SU-DHL-6 (cell line): ENCODE measurements around the gene RNF187.

Experiments
- EZH2phosphoT487 ChIP-seq: fragments of 200-600 bp; sonication (generic), shearing (Covaris generic); conservative IDR thresholded peaks from 2 replicates; pipeline ENCODE4 v1.6.1; 2018; ENCODE audit warnings: mild to moderate bottlenecking, antibody characterized with exemption, low read length, moderate library complexity, mixed read lengths
- TF ChIP-seq, protein P1 (sequence below): fragments of 200-600 bp; sonication (generic); IDR thresholded peaks from one replicate; pipeline ENCODE4 v1.5.1; 2017; ENCODE audit warnings: antibody characterized with exemption, mild to moderate bottlenecking, low read length, moderate library complexity; ENCODE audit not compliant: insufficient read depth, poor library complexity, severe bottlenecking

DNA sequence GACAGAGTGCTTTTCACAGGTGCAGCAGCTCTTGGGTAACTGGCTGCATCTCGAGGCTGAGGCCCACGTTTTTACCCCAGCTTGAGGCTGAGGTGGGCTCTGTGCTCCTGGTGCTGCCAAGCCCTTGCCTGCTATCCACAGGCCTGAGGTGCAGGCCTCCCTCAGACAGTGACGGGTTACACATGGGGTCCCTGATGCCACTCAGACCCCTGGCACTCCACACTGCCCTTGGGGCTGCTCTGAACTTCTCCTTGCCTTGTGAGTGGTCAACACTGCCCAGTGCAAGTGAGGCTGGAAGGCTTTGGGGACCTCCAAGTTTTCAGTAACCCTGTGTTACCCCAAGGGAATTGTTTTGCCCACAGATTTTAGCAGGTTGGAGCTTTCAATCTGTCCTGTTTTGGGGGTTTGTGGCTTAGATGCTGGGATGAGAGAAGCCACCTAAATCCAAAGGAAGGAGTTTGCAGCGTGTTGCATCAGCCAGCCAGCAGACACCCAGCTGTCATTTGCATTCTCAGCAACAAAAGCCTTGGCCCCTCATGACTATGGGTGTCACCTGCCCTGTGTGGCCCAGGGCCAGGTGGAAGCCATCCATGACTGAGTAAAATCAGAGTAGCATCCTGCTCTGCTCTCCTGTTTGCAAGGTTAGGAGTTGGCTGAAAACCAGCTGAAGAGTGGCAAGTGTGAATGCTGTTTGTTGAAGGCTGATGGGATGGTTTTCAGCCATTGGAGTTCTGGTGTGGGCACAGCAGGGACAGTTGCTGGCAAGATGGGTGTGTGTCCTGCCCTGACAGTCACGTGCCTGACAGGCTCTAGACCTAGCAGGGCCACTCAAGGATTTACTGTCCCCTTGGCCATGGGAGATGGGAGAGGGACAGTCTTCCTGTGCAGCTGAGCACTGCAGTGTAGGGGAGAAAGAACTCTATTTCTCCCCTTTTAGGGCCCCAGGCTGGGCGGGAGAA lies 3.2 kb downstream of the RNF187 start:
- TF ChIP-seq, protein P1, sequence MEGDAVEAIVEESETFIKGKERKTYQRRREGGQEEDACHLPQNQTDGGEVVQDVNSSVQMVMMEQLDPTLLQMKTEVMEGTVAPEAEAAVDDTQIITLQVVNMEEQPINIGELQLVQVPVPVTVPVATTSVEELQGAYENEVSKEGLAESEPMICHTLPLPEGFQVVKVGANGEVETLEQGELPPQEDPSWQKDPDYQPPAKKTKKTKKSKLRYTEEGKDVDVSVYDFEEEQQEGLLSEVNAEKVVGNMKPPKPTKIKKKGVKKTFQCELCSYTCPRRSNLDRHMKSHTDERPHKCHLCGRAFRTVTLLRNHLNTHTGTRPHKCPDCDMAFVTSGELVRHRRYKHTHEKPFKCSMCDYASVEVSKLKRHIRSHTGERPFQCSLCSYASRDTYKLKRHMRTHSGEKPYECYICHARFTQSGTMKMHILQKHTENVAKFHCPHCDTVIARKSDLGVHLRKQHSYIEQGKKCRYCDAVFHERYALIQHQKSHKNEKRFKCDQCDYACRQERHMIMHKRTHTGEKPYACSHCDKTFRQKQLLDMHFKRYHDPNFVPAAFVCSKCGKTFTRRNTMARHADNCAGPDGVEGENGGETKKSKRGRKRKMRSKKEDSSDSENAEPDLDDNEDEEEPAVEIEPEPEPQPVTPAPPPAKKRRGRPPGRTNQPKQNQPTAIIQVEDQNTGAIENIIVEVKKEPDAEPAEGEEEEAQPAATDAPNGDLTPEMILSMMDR, result no peak
- TF ChIP-seq EZH2phosphoT487, result no peak
